Measurements from ENCODE around the gene ASGR2. TPM values are rescaled to one million over a fixed set of nuclear protein-coding genes. Genes with fewer than 3 reads are reported as not detected.
A peak's percentile ranks its signal among the peaks of the same experiment; 100 is the strongest.
"Not testable (repeated sequence)": the region's sequence is repeated elsewhere in the genome, so short reads cannot be mapped to it uniquely, and the experiment has no call there.

The ASGR2 gene
- total RNA-seq, 4 donors from 2014 or later, result 1.0 TPM; not detected in 3

DNA sequence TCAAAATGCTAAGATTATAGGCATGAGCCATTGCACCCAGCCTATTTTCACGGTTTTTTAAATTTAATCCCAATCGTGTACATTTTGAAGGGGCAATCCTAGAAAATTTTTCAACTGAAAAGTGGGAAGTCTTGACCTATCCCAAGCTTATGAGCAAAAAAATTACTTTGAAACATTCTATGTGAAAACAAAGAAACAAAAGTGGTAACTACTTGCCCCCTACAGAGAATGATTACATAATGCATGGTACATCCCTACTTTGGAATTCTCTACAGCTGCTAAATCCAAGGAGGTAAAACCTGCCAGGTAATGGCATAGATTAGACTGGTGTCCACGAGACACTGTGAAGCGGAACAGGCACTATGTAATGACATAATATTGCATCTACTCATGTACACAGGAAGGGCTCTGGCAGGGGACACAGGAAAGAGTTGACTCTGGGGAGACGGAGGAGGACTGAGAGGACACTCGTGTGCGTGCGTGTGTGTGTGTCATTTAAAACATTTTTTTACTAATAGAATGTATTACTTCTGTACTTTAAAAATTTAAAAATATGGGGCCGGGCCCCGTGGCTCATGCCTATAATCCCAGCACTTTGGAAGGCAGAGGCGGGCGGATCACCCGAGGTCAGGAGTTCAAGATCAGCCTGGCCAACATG lies 15.7 kb downstream of the ASGR2 start:
- H3K27me3 ChIP-seq, result no peaks in the 10 kb centered on the region
- H3K9me3 ChIP-seq, result no peaks in the 10 kb centered on the region
- H3K4me1 ChIP-seq, result no peaks in the 10 kb centered on the region
- intact Hi-C loops (cut with DNase I), result no loop called here
- no peaks in the 10 kb centered on the region for H3K36me3 ChIP-seq
- 82 to 83% methylated on average over 13 of the region's 13 CpGs for WGBS, 2 donors
- no peak overlapping the region for H3K4me3 ChIP-seq (replicated peaks in 1 of 3)
- TF ChIP-seq, protein P1, sequence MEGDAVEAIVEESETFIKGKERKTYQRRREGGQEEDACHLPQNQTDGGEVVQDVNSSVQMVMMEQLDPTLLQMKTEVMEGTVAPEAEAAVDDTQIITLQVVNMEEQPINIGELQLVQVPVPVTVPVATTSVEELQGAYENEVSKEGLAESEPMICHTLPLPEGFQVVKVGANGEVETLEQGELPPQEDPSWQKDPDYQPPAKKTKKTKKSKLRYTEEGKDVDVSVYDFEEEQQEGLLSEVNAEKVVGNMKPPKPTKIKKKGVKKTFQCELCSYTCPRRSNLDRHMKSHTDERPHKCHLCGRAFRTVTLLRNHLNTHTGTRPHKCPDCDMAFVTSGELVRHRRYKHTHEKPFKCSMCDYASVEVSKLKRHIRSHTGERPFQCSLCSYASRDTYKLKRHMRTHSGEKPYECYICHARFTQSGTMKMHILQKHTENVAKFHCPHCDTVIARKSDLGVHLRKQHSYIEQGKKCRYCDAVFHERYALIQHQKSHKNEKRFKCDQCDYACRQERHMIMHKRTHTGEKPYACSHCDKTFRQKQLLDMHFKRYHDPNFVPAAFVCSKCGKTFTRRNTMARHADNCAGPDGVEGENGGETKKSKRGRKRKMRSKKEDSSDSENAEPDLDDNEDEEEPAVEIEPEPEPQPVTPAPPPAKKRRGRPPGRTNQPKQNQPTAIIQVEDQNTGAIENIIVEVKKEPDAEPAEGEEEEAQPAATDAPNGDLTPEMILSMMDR (IDR thresholded peaks at IDR 0.05), result no peak
- TF ChIP-seq POLR2A (IDR thresholded peaks at IDR 0.05), result no peak
- no peak overlapping the region for H3K27ac ChIP-seq
- no peak for DNase-seq

DNA sequence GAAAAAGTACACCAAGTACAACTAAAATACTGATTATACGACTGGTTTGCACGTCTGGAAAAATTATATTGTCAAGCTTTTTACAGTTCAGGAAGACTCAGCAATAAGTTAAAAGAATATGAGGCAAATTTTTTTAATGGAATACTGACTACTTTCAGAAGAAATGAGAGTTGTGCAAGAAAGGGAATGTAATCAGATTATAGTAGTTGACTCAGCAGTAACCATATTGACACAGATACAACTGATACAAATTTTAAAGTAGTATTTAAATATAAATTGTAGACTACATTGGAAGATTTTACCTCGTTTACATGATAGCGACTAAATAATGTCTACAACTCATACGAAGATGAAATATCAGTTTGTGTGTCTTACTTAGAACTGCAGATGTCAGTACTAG lies 16.7 kb downstream of the ASGR2 start:
- DNase-seq, result no peak
- Histone ChIP-seq H3K27ac (no peak overlapping the region), H3K9me3 (no peaks in the 10 kb centered on the region), H3K4me3 (replicated peaks in 1 of 3) (no peak overlapping the region), H3K27me3 (no peaks in the 10 kb centered on the region), H3K4me1 (no peaks in the 10 kb centered on the region), H3K36me3 (no peaks in the 10 kb centered on the region)
- TF ChIP-seq POLR2A (IDR thresholded peaks at IDR 0.05), result no peak
- TF ChIP-seq, protein P1 (IDR thresholded peaks at IDR 0.05), result no peak
- intact Hi-C loops (cut with DNase I), result no loop called here
- WGBS, 2 donors, result 83 to 84% methylated on average over 5 of the region's 5 CpGs

DNA sequence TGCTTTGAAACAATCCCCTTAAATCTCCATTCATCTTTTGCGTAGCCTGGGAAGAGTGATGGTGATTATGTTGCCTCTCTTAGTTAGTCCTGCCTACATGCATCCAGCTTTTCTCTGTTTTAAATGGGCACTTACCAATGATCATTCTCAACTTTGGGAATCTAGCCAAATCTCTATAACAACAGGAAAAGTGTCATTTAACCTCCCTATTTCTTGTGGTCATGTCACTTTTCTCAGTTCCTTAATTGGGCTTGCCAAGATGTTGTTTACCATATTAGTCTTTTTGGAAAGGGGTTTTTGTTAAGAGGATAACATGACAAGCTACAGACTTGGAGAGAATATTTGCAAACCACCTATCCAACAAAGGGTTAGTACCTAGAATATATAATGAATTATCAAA lies 19.0 kb downstream of the ASGR2 start:
- H3K27ac ChIP-seq, result no peak overlapping the region
- no peaks in the 10 kb centered on the region for H3K9me3 ChIP-seq
- no peaks in the 10 kb centered on the region for H3K36me3 ChIP-seq
- intact Hi-C loops (cut with DNase I), result no loop called here
- DNase-seq, result no peak
- 76 to 89% methylated on average over 1 of the region's 1 CpG for WGBS, 2 donors
- no peak overlapping the region for H3K4me3 ChIP-seq (replicated peaks in 1 of 3)
- TF ChIP-seq POLR2A (IDR thresholded peaks at IDR 0.05), result no peak
- TF ChIP-seq, protein P1 (IDR thresholded peaks at IDR 0.05), result no peak
- no peaks in the 10 kb centered on the region for H3K27me3 ChIP-seq
- H3K4me1 ChIP-seq, result no peaks in the 10 kb centered on the region

DNA sequence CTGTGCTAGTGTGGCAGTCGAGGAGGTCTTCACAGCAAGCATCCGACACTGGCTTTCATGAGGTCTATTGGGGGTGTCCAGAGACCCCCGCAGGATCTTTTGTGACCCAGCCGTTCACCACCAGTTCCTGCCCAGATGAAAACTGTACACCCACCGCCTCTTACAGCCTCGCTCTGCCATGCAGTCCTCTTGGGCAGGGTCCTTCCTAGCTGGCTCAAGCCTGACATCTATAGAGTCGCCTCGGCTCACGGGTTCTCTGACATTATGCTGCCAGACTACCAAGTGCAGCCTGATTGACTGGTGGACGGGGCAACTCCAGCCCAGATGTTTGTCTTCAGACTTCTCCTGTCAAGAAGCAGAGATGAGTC lies 20.0 kb downstream of the ASGR2 start:
- intact Hi-C loops (cut with DNase I), result no loop called here
- DNase-seq, result no peak
- TF ChIP-seq, protein P1 (IDR thresholded peaks at IDR 0.05), result no peak
- TF ChIP-seq POLR2A (IDR thresholded peaks at IDR 0.05), result no peak
- no peaks in the 10 kb centered on the region for H3K36me3 ChIP-seq
- H3K4me3 ChIP-seq (replicated peaks in 1 of 3), result no peak overlapping the region
- H3K4me1 ChIP-seq, result no peaks in the 10 kb centered on the region
- H3K9me3 ChIP-seq, result no peaks in the 10 kb centered on the region
- 68 to 83% methylated on average over 10 of the region's 10 CpGs for WGBS, 2 donors
- H3K27ac ChIP-seq, result no peak overlapping the region
- no peaks in the 10 kb centered on the region for H3K27me3 ChIP-seq

DNA sequence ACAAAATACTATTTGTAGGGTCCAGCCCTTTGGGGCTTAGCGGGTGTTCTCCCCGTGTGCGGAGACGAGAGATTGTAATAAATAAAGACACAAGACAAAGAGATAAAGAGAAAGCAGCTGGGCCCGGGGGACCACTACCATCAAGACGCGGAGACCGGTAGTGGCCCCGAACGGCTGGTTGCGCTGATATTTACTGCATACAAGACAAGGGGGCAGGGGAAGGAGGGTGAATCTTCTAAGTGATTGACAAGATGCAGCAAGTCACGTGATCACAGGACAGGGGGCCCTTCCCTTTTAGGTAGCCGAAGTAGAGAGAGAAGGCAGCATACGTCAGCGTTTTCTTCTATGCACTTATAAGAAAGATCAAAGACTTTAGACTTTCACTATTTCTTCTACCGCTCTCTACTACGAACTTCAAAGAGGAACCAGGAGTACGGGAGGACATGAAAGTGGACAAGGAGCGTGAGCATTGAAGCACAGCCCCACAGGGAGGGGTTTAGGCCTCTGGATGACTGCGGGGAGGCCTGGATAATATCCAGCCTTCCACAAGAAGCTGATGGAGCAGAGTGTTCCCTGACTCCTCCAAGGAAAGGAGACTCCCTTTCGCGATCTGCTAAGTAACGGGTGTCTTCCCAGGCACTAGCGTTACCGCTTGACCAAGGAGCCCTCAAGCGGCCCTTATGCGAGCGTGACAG lies 23.2 kb downstream of the ASGR2 start:
- H3K36me3 ChIP-seq; H3K9me3 ChIP-seq; H3K27me3 ChIP-seq; H3K4me1 ChIP-seq; H3K27ac ChIP-seq; intact Hi-C loops (cut with DNase I); H3K4me3 ChIP-seq (replicated peaks in 1 of 3): not testable (repeated sequence)
- WGBS, 2 donors, result 62 to 65% methylated on average over 23 to 27 of the region's 28 CpGs
- DNase-seq, result peak in 1 of 2 donors; percentile 8

DNA sequence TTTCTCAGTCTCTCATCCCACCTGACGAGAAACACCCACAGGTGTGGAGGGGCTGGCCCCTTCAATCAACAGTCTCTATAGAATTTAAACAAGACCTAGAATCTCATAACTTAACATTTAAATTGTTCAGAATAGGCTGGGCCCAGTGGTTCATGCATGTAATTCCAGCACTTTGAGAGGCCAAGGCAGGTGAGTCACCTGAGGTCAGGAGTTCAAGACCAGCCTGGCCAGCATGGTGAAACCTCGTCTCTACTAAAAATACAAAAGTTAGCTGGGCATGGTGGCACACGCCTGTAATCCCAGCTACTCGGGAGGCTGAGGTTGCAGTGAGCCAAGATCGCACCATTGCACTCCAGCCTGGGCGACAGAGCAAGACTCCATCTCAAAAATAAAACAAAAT lies 25.1 kb downstream of the ASGR2 start:
- H3K27ac ChIP-seq; H3K36me3 ChIP-seq; H3K27me3 ChIP-seq; intact Hi-C loops (cut with DNase I); H3K9me3 ChIP-seq; H3K4me3 ChIP-seq (replicated peaks in 1 of 3); DNase-seq; H3K4me1 ChIP-seq: not testable (repeated sequence)
- whole genome bisulfite sequencing, 2 donors, result 87 to 89% methylated on average over 6 of the region's 6 CpGs

DNA sequence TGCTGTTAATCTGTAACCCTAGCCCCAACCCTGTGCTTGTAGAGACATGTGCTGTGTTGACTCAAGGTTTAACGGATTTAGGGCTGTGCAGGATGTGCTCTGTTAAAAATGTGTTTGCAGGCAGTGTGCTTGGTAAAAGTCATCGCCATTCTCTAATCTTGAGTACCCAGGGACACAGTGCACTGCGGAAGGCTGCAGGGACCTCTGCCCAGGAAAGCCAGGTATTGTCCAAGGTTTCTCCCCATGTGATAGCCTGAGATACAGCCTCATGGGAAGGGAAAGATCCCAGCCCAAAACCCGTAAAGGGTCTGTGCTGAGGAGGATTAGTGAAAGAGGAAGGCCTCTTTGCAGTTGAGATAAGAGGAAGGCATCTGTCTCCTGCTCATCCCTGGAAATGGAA lies 26.2 kb downstream of the ASGR2 start:
- H3K36me3 ChIP-seq; DNase-seq; intact Hi-C loops (cut with DNase I); H3K4me1 ChIP-seq; H3K4me3 ChIP-seq (replicated peaks in 1 of 3); H3K9me3 ChIP-seq; H3K27me3 ChIP-seq; H3K27ac ChIP-seq: not testable (repeated sequence)
- 40 to 43% methylated on average over 4 of the region's 4 CpGs for WGBS, 2 donors

All from thyroid gland (tissue), 4 donors.